Stimulated activated CD4-positive, alpha-beta T cell treated with anti-CD3 and anti-CD28 coated beads, Interleukin-12 subunit alpha, Interleukin-12 subunit beta, amount 100 ng/mL, for 24 hours (primary cell): ENCODE results near the gene FOXN3.

ENCODE experiments used
- DNase-seq, 2 experiments: peaks; one replicate each; pipeline ENCODE4 v3.0.0-alpha.2; 2020; ENCODE audit warnings: low read depth in 2 of 2

FOXN3 gene

DNA sequence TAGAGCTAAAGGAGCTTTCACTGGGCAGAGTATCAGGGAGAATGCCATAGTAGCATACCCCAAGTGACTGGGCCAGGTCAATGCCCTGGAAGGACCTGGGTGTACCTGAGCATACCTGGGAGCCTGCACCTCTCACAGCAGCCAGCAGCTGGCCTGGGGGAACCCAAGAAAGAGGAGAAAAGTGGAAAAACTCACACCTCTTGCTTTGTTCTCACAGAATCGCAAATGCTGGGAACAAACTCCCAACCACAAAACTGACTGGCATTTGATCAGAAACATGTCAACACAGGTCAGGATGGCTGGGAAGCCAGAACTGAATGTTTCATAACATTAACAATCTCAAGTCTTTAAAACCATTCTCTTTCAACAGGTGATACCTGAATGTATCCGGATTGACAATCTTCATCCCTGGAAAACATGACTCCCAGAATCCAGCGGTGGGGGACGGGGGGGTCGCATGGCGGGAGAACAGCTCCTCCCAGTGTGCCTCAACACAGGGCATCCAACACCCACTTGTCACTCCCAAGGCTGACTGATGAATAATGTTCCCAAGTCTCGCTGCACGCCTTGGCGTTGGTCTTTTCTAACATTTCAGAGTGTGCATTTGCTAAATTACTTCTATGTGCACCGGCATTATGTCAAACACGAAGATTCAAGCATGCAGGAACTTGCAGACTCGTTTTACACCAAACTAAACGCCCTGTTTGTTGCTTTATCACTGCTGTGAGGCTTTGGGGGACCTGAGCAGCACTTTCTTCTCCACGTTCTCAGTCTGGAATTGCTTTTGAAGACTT, 7.9 kb downstream of the FOXN3 start:
- DNase-seq: no peak

DNA sequence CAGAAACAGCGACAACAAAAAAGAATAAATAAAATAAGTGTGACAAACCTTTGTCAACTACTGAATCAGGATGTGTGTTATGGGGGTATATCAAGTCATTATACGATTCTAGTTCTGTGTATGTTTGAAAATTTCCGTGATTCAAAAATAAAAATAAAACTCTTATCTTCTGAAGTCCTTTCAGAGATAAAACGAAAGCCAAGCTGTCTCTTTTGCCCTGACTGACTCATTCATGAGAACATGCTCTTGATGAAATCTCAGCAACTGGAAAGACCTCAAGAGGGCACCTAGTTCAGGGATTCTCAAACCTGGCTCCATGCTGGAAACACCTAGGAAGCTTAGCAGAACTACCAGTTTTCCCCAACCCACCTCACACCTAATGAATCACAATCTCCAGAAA, 9.2 kb downstream of the FOXN3 start:
- no peak for DNase-seq

DNA sequence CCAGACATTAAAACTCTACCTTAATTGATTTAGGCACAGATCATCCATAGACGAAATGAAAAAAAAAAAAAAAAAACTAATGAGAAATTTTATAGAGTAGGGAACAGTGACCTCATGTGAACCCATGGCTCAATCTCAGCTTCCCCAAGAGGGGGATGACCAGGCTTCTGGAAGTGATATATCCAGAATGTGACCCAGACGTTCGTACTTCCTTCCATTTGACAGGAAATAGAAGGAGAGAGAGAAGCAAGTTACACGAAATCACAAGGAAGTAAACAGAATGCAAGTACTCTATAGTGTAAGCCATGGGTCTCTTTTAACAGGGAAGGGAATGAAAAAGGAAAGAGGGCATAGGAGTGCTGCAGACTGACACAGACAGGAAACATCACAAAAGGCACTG, 10.1 kb downstream of the FOXN3 start:
- DNase-seq: no peak

DNA sequence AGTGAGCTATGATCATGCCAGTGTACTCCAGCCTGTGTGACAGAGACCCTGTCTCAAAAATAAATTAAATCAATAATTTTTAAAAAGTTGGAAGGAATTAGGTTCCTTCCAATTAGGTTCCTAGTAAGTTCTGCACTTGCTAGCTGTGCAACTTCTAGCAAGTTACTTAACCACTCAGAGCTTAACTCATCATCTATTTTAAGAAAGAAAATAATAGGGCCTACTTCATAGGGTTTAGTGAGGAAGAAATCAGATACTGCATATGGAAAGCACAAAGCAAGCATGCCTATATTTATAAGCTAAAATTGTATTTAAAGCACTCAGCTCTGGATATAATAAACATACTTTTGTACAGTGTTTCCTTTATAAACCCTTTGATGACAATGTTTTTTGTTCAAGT, 10.7 kb downstream of the FOXN3 start:
- no peak for DNase-seq

DNA sequence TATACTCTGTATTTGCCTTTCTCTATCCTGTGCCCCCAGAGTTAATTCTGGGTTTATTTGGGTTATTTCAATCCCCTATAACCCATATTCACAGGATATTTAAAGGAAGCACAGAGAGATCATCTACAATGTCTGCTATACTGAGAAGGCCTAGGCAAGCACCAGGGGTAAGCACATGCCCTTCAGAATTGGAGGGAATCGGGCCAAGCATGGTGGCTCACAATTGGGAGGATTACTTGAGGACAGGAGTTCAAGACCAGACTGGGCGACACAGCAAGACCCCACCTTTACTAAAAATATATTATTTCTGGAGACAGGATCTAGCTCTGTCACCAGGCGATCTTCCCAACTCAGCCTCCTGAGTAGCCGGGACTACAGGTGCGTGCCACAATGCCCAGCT, 11.3 kb downstream of the FOXN3 start:
- no peak for DNase-seq

DNA sequence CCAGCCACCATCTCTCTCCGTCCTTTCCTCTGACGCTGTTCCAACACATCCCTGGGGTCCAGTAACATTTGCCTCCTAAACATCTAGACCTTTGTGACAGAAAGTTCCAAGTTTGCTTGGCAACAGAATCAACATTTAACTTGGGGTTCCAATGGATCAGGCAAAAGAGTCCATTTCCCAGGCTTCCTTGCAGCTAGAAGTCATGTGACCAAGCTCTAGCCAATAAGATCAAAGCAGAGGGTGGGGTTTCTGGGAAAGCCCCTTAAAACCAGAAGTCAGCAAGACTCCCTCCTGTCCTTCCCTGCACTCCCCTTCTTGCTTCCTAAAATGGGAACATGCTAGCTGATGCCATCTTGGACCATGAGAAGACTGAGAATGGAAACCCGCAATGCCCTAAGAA, 14.7 kb downstream of the FOXN3 start:
- no peak for DNase-seq

DNA sequence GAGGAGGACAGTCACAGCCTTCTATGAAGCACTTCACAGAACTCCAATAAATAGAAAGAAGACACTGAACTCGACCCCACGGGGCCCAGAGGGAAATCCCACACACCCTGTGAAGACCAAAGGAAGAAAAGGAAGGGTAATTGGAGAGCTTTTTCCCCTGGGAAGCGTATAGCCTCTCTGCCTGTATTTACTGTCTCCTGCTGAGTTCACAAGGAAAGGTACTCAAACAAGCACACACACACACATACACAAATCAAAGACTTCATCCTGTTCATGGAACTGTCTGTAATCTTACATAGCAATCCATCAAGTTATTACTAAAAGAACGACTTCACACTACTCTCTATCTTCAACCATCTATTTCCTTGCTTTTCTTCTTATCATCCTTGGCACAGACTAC, 15.3 kb downstream of the FOXN3 start:
- DNase-seq: no peak

DNA sequence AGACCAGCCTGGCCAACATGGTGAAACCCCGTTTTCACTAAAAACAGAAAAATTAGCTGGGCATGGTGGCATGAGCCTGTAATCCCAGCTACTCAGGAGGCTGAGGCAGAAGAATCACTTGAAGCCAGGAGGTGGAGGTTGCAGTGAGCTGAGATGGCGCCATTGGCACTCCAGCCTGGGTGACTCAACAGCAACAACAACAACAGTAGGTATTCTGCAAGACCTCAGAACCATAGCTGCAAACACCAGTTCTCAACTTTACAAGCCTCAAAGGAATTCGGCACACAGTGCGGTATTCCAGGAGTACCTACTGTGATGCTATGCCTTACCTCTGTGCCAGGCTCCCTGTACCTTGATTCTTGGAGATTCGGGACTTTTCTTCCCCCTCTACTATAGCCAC, 15.8 kb downstream of the FOXN3 start:
- no peak for DNase-seq

DNA sequence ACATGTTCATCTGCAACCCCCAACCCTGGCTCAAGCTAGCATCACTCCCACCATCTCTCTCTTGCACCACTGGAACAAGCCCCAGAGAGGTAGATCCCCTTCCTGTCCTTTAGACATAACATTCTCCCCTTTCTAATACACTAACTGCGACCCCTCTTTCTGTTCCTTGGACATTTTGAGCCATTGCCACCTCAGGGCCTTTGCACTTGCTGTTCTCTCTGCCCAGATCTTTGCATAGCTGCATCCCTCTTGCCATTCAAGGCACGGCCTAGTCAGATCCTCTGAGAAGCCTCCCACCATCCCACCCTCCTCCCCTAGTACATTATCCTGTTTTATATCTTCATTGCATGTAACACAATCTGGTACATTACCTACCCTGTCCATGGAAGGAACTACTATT, 16.5 kb downstream of the FOXN3 start:
- no peak for DNase-seq

DNA sequence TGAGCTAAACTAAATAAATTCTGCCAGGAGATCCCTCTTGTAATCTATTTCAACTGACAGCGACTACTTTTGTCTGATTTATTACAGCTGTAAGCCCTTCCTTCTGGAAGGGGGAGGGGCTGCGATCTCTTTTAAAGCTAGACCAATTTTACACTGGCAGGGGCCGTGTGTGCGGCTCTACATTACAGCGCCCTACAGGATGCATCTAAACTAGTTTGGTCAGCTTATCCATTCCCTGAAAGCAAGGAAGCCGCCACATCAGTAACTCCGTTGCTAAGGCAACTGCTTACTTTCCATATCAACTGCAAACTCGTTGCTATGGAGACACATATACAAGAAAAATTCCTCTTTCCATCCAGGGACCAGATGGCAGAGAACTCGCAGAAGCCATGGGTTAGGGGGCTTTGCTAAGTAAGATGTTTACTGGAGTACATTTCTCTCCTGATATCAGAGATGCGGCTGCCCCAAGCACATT, 17.4 kb downstream of the FOXN3 start:
- DNase-seq: no peak

DNA sequence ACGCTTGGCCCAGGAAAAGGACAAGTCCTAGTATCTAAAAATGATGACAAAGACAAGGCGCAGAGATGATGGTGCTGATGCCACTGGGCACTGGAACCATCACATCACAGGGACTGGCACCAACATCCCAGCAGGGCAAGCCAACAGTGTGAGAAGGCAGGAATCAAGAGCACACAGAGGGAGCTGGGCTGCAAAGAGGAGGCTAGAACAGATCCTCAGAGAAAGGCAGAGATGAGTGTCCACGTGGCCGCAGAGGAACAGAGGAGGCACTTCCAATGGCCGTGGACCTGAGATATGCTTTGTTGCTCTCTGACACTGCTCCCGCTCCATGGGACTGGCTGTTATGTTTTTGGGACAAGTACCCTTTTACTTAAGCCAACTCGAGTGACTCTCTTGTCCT, 17.9 kb downstream of the FOXN3 start:
- no peak for DNase-seq

DNA sequence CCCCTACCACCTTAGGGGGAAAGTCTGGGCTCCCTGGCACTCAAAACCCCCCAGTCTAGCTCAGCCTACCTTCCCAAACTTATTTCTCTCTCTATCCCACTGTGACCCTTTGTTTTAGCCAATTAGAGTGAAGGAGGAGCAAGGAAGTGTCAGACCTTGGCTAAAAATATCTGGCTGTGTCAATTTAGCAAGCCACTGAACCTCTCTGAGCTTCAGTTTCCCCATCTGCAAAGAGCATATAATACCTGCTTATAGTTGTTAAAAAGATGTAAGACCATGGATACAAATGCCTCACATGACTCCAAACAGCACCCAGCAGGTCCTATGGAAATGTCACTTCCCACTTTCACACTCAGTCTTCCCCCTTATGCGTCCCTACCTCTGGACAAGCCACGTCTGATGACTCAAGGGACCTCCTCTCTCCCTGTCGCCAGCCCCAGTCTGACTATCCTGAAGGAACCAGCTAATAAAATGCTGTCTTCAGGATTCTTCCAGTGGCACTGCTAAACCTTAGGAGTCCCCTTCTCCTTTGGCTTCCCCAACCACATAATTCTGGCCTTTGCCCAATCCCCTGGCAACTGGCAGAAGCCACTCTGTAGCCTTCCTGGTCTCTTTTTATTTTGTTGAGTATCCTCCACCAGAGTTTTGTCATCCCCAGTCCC, 19.3 kb downstream of the FOXN3 start:
- DNase-seq: no peak

DNA sequence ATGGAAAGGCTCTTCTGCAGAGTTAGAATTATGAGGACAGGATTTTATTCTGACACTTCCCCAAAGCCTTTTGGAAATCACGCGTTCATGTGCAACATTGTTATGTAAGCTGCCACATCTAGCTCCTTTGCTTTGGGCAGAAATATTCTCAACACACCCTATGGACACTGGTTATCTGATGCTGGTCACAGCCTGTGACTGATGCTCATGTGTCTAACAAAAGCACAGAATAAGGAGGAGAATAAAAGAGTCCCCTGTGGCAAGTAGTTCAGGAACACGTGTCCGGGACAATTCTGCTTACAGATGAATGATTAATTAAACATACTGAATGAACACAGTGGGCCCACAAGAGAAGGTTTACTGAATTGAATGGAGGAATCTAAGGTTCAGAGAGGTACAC, 22.1 kb downstream of the FOXN3 start:
- no peak for DNase-seq

DNA sequence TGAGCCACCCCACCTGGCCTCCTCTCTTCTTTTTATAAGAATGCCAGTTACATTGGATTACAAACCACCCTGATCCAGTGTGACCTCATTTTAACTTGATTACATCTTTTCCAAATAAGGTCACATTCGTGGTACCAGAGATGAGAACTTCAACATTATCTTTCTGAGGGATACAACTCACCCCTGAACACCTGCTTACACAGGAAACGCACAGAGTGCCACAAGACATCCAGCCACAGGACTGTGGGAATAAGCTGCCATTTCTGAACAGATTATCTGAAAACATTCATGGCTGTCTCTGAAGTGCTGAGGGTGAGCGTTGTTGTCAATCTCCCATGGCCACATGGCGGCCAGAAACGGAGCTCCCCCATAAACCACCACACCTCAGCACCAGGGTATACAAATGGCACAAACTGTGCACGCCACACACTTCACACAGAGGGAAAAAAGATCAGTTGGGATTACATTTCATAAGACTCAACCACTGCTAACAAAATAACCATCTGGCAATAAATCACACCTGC, 23.7 kb downstream of the FOXN3 start:
- no peak for DNase-seq

DNA sequence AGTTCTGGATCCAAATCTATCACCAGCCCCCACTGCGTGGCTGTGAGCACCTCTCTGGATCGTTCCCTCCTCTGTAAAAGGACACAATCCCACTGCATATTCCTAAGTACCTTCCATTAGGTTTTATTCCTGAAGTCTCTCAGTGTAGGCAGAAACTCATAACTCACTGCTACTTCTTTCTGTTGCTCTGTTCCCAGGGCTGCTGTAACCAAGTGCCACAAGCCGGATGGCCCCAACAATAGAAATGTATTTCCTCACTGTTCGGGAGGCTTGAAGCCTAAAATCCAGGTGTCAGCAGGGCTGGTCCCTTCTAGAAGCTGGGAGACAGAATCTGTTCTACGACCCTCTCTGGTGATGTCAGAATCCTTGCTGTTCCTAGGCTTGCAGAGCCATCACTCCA, 24.9 kb downstream of the FOXN3 start:
- no peak for DNase-seq

DNA sequence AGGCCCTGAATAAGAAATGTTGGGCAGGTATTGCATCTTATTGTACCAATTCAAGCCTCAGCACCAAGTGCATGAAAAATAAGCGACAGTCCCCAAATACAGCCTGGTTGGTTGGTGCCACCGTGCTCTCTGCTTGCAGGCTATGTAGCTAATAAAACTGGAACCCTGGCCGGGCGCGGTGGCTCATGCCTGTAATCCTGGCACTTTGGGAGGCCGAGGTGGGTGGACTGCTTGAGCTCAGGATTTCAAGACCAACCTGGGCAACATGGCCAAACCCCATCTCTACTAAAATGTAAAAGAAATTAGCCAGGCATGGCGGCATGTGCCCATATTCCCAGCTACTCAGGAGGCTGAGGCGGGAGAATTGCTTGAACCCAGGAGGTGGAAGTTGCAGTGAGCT, 25.5 kb downstream of the FOXN3 start:
- DNase-seq: no peak

DNA sequence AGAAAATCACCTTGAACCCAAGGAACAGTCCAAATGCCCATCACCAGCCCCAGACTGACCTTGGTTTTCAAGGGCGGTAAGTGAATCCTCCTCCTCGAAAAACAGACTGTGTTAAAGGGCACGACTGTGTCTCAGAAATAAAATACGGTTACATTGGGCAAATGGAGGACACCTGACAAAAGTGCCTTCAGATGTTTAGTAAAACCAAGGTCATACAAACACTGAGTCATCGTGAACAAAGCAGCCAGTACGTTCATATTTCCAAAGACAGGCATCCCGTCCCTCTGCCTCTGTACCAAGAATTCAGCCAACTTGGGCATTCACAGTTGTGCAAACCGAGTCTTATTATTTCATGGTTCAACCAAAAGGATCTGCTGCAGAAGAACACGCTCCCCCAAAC, 25.9 kb downstream of the FOXN3 start:
- no peak for DNase-seq

DNA sequence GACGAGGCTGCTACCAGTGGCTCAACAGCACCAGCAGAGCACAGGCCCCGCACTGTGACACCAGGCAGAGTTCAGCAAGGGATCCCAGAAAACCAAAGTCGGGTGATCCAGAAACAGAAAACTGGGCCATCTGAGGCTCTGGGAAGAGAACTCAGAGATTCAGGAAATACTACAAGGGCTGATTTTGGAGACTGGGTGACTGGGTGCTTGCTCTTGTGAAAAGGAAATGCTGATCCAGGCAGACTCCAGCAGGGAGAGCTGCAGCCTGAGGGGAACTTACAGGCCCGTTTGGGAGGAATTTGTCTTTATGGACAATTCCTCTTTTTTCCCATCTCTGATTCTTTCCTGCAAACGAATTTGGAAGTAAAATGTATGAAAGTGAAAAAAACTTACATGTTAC, 28.2 kb downstream of the FOXN3 start:
- DNase-seq: no peak

DNA sequence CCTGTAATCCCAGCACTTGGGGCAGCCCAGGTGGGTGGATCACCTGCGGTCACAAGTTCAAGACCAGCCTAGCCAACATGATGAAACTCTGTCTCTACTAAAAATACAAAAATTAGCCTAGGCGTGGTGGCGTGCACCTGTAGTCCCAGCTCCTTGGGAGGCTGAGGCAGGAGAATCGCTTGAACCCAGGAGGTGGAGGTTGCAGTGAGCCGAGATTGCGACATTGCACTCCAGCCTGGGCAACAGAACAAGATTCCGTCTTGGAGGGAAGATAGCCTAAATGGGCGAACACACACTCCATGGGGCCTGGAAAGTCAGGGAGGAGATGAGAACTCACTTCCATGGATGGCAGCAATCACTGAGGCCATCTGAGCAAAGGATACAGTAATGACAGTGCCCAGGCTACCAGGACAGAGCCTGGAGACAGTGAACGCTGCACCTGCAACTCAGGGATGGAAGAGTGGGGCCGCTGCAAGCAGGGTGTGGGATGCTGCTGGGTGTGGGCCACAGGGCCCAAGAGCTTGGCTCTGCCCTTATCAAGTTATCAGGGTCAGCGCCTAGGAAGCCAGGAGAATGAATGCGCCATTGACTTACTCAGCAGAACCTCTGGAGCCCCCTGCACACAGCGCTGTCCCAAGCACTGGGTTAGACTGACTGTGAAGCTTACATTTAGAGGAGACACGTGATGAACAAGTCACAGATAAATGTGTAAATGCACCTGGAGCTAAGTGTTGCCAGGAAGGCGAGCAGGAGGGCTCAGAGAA, 28.9 kb downstream of the FOXN3 start:
- DNase-seq: no peak

DNA sequence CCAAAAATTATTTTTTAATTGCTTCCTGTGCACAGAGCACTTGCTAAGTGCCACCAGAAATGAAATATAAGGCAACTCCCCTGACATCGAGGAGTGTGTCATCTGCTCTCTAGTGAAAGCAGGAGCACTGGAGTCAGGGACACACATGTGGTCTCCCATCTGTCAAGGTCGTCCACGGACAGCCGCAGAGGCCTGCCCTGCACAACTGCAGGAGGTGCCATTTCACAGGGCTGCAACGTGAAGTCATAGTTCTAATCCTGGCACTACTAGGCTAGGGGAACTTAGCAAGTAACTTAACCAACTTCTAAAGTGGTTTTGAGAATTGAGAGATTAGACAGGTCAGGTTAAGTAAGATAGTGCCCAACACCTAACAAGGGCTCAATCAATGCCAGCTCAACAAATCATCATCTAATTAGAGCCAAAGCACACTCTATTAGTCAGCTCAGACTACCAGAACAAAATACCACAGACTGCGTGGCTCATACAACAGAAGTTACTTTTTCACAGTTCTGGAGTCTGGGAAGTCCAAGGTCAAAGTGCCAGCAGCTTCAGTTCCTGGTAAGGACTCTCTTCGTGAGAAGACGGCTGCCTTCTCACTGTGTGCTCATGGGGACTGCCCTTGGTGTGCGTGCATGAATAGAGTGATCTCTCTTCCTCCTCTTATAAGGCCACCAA, 30.7 kb downstream of the FOXN3 start:
- no peak for DNase-seq

DNA sequence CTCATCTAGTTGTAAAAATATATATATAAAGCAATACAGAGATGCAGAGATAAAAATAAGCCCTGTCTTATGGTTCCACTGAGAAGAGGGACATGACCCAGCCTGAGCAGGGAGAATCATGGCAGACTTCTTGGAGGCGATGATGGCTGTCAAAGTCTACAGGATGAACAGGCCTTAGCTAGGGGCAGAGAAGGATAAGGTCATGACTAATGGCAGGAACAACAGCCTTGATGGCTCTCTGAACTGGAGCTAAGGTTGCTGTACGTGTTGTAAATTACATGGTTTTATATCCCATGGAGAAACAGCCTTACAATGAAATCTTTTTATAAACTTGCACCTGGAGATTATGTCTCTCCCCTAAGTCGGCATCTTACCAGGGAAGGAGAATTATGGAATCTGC, 32.4 kb downstream of the FOXN3 start:
- DNase-seq: no peak

DNA sequence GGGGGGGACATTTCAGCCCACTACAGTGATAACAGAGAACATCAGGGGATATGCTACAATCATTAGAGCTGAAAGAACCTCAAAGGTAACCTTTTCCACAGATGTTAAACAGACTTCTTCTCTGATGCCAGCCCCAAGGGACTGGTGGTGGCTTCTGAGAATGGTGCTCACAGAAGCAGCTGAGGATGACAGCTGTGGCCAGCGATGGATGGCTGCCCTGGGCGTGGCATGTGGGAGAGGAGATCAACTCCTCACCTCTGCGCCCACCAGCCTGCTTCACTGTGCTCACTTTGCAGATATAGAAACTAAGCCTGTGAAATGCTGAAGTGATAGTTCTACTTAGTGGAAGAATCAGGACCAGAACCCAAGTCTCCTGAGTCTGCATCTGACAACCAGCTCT, 33.0 kb downstream of the FOXN3 start:
- DNase-seq: no peak
